Osteoblast (primary cell): ENCODE results near the gene PTGER1. TPM values are rescaled to one million over a fixed set of nuclear protein-coding genes. Genes with fewer than 3 reads are reported as not detected.
A peak's percentile ranks its signal among the peaks of the same experiment; 100 is the strongest.

Experiments
- DNase-seq: peaks from one replicate; pipeline ENCODE4 v3.0.0; 2011; ENCODE audit warnings: low spot score, mixed read lengths; ENCODE audit not compliant: insufficient read length; ENCODE audit errors: missing footprints
- H2AFZ ChIP-seq: 2 replicates; pipeline ENCODE4 v1.6.0; 2011; ENCODE audit warnings: mild to moderate bottlenecking, low read length
- H3K27ac ChIP-seq: 2 replicates; pipeline ENCODE4 v1.5.1; 2011; ENCODE audit warnings: mild to moderate bottlenecking, low read depth, low read length, moderate library complexity
- H3K27me3 ChIP-seq: 2 replicates; pipeline ENCODE4 v1.6.0; 2012; ENCODE audit warnings: mild to moderate bottlenecking, control low read depth, inconsistent platforms, low read length, moderate library complexity; ENCODE audit not compliant: insufficient read depth
- H3K36me3 ChIP-seq: 2 replicates; pipeline ENCODE4 v1.5.1; 2011; ENCODE audit warnings: mild to moderate bottlenecking, low read length, control low read depth, moderate library complexity; ENCODE audit not compliant: insufficient read depth
- H3K4me1 ChIP-seq: 2 replicates; pipeline ENCODE4 v1.5.1; 2011; ENCODE audit warnings: mild to moderate bottlenecking, low read length, control low read depth, moderate library complexity; ENCODE audit not compliant: insufficient read depth
- H3K4me2 ChIP-seq: 2 replicates; pipeline ENCODE4 v1.6.0; 2011; ENCODE audit warnings: mild to moderate bottlenecking, low read length; ENCODE audit not compliant: insufficient read depth
- H3K4me3 ChIP-seq: fragments of 200-600 bp; sonication (generic); 3 replicates; pipeline ENCODE4 v1.5.1; 2012; ENCODE audit warnings: mild to moderate bottlenecking, low read length, inconsistent platforms; ENCODE audit not compliant: insufficient read depth
- H3K79me2 ChIP-seq: 2 replicates; pipeline ENCODE4 v1.6.0; 2012; ENCODE audit warnings: mild to moderate bottlenecking, low read length, control low read depth, inconsistent platforms; ENCODE audit not compliant: insufficient read depth
- H3K9me3 ChIP-seq: 2 replicates; pipeline ENCODE4 v1.5.1; 2011; ENCODE audit warnings: low read depth, low read length, control low read depth
- H4K20me1 ChIP-seq: 2 replicates; pipeline ENCODE4 v1.6.0; 2012; ENCODE audit warnings: mild to moderate bottlenecking, low read length, control low read depth; ENCODE audit not compliant: insufficient read depth
- CTCF ChIP-seq: IDR thresholded peaks from 2 replicates; pipeline ENCODE4 v1.5.1; 2011; ENCODE audit warnings: mild to moderate bottlenecking, low read depth, low read length, moderate library complexity; ENCODE audit errors: extremely low read depth
- total RNA-seq: library from RNA; depleted of rRNA; stranded (reverse); fragments of >200 nt; gene quantifications from 2 replicates; pipeline ENCODE4 v1.2.3, GENCODE V29; 2012

The PTGER1 gene
- total RNA-seq, 1 donor = 0.72 TPM

GRCh38 chr19:14434543-14435319 lies 40.4 kb downstream of the PTGER1 start:
- Histone ChIP-seq H3K27me3 (peaks cover 5% of the 10 kb centered on the region), H3K4me2 (peak overlapping the region; percentile 77), H4K20me1 (peaks cover 13% of the 10 kb centered on the region), H3K36me3 (no peaks in the 10 kb centered on the region), H3K4me1 (peaks cover 14% of the 10 kb centered on the region), H3K27ac (peak overlapping the region; percentile 33), H3K9me3 (no peaks in the 10 kb centered on the region), H3K4me3 (peak overlapping the region; percentile 81), H2AFZ (peak overlapping the region; percentile 59), H3K79me2 (peaks cover 52% of the 10 kb centered on the region)
- TF ChIP-seq CTCF = no peak
- peak; percentile 94 for DNase-seq

GRCh38 chr19:14433554-14434501 lies 41.3 kb downstream of the PTGER1 start:
- H2AFZ ChIP-seq = peak overlapping the region; percentile 47
- no peak overlapping the region for H3K27ac ChIP-seq
- DNase-seq = peak; percentile 82
- no peak for TF ChIP-seq CTCF
- no peaks in the 10 kb centered on the region for H3K36me3 ChIP-seq
- H4K20me1 ChIP-seq = peaks cover 13% of the 10 kb centered on the region
- peaks cover 45% of the 10 kb centered on the region for H3K79me2 ChIP-seq
- peaks cover 5% of the 10 kb centered on the region for H3K27me3 ChIP-seq
- H3K4me2 ChIP-seq = peak overlapping the region; percentile 77
- peaks cover 14% of the 10 kb centered on the region for H3K4me1 ChIP-seq
- peak overlapping the region; percentile 81 for H3K4me3 ChIP-seq
- no peaks in the 10 kb centered on the region for H3K9me3 ChIP-seq

- Histone ChIP-seq H3K9me3 (no peaks in the 10 kb centered on the region), H3K27me3 (peaks cover 5% of the 10 kb centered on the region), H2AFZ (peak within 1 kb of the TSS; percentile 82), H3K4me3 (peak within 1 kb of the TSS; percentile 81), H4K20me1 (peaks cover 13% of the 10 kb centered on the region), H3K27ac (no peak within 1 kb of the TSS), H3K36me3 (no peaks in the 10 kb centered on the region), H3K4me2 (peak within 1 kb of the TSS; percentile 77), H3K4me1 (peaks cover 14% of the 10 kb centered on the region), H3K79me2 (peaks cover 37% of the 10 kb centered on the region)
- peak; percentile 94 for DNase-seq
- no peak for TF ChIP-seq CTCF
Measured at GRCh38 chr19:14432791-14433553, 42.2 kb downstream of the PTGER1 start, which contains the start of gene PKN1. Gene PKN1, plus strand, starts transcription at chr19:14433306. Its CDS starts 216 bp downstream, at chr19:14433522.
